ENCODE results near the gene KCNJ5. TPM values are rescaled to one million over a fixed set of nuclear protein-coding genes. Genes with fewer than 3 reads are reported as not detected.

Gene KCNJ5
- total RNA-seq, 4 donors from 2014 or later, result 0.69 to 1.1 TPM; not detected in 2

GRCh38 chr11:128931668-128932067 lies 40.5 kb downstream of the KCNJ5 start:
- Histone ChIP-seq H3K9me3 (no peaks in the 10 kb centered on the region), H3K27ac (no peak overlapping the region), H3K27me3 (no peaks in the 10 kb centered on the region), H3K4me1 (no peaks in the 10 kb centered on the region), H3K4me3 (no peak overlapping the region), H3K36me3 (no peaks in the 10 kb centered on the region)
- DNase-seq, result no peak
- no peak for TF ChIP-seq CTCF (IDR thresholded peaks at IDR 0.05)
- TF ChIP-seq POLR2A (IDR thresholded peaks at IDR 0.05), result no peak
- intact Hi-C loops (cut with DNase I; ENCODE audit: low total_unique reads), result no loop called here

GRCh38 chr11:128933481-128934178 lies 42.5 kb downstream of the KCNJ5 start:
- Histone ChIP-seq H3K4me3 (no peak overlapping the region), H3K9me3 (no peaks in the 10 kb centered on the region)
- intact Hi-C loops (cut with DNase I; ENCODE audit: low total_unique reads), result no loop called here

GRCh38 chr11:128934351-128934750 lies 43.2 kb downstream of the KCNJ5 start:
- intact Hi-C loops (cut with DNase I; ENCODE audit: low total_unique reads), result no loop called here
- DNase-seq, result no peak
- no peaks in the 10 kb centered on the region for H3K36me3 ChIP-seq

More at GRCh38 chr11:128933481-128934178, 42.5 kb downstream of the KCNJ5 start:
- Histone ChIP-seq H3K4me1 (no peaks in the 10 kb centered on the region), H3K27me3 (no peaks in the 10 kb centered on the region), H3K36me3 (no peaks in the 10 kb centered on the region), H3K27ac (no peak overlapping the region)
- TF ChIP-seq POLR2A (IDR thresholded peaks at IDR 0.05), result no peak
- TF ChIP-seq CTCF (IDR thresholded peaks at IDR 0.05), result no peak
- no peak for DNase-seq

GRCh38 chr11:128934926-128935325 lies 43.8 kb downstream of the KCNJ5 start:
- no peak overlapping the region for H3K4me3 ChIP-seq
- no peaks in the 10 kb centered on the region for H3K9me3 ChIP-seq
- no peak for DNase-seq
- no peaks in the 10 kb centered on the region for H3K27me3 ChIP-seq
- no peak for TF ChIP-seq POLR2A (IDR thresholded peaks at IDR 0.05)
- TF ChIP-seq CTCF (IDR thresholded peaks at IDR 0.05), result no peak
- intact Hi-C loops (cut with DNase I; ENCODE audit: low total_unique reads), result no loop called here
- H3K27ac ChIP-seq, result no peak overlapping the region
- no peaks in the 10 kb centered on the region for H3K4me1 ChIP-seq
- H3K36me3 ChIP-seq, result no peaks in the 10 kb centered on the region

More at GRCh38 chr11:128934351-128934750, 43.2 kb downstream of the KCNJ5 start:
- Histone ChIP-seq H3K4me3 (no peak overlapping the region), H3K27ac (no peak overlapping the region), H3K9me3 (no peaks in the 10 kb centered on the region), H3K27me3 (no peaks in the 10 kb centered on the region), H3K4me1 (no peaks in the 10 kb centered on the region)
- TF ChIP-seq POLR2A (IDR thresholded peaks at IDR 0.05) (no peak), CTCF (IDR thresholded peaks at IDR 0.05) (no peak)

GRCh38 chr11:128936606-128937251 lies 45.6 kb downstream of the KCNJ5 start:
- DNase-seq, result no peak
- H3K27me3 ChIP-seq, result no peaks in the 10 kb centered on the region
- TF ChIP-seq CTCF (IDR thresholded peaks at IDR 0.05) (no peak), POLR2A (IDR thresholded peaks at IDR 0.05) (no peak)
- intact Hi-C loops (cut with DNase I; ENCODE audit: low total_unique reads), result no loop called here
- no peak overlapping the region for H3K4me3 ChIP-seq
- no peaks in the 10 kb centered on the region for H3K4me1 ChIP-seq
- no peaks in the 10 kb centered on the region for H3K36me3 ChIP-seq
- no peak overlapping the region for H3K27ac ChIP-seq
- no peaks in the 10 kb centered on the region for H3K9me3 ChIP-seq

All from uterus (tissue), 4 donors.